Measurements from ENCODE around the gene COX8A. TPM values are rescaled to one million over a fixed set of nuclear protein-coding genes. Genes with fewer than 3 reads are reported as not detected.
A peak's percentile ranks its signal among the peaks of the same experiment; 100 is the strongest.

COX8A gene
- total RNA-seq, 1 donor from 2014 or later, result 86.0 TPM

- H3K27ac ChIP-seq, result no peak overlapping the region
- Mint-ChIP-seq H3K27me3 (ENCODE audit: insufficient read depth, low read depth) (peaks cover 5% of the 10 kb centered on the region), H3K27ac (no peak overlapping the region), H3K4me3 (no peak overlapping the region), H3K4me1 (peaks cover 39% of the 10 kb centered on the region), H3K9me3 (no peaks in the 10 kb centered on the region), H3K36me3 (peaks cover 7% of the 10 kb centered on the region)
- H3K4me2 ChIP-seq, result no peak overlapping the region
- H3K79me2 ChIP-seq (ENCODE audit: low read depth), result peaks cover 91% of the 10 kb centered on the region
- H3K36me3 ChIP-seq, result no peaks in the 10 kb centered on the region
- no peak overlapping the region for H3K9ac ChIP-seq
- H3K4me3 ChIP-seq, result no peak overlapping the region
- H3F3A ChIP-seq (ENCODE audit: low read depth), result peaks cover 51% of the 10 kb centered on the region
- peaks cover 49% of the 10 kb centered on the region for H4K20me1 ChIP-seq (ENCODE audit: low read depth)
- H3K27me3 ChIP-seq, result no peaks in the 10 kb centered on the region
- no peaks in the 10 kb centered on the region for H3K9me3 ChIP-seq (ENCODE audit: low read depth)
- H2AFZ ChIP-seq (replicated peaks), result no peak overlapping the region
- peaks cover 30% of the 10 kb centered on the region for H3K4me1 ChIP-seq
- no peak for DNase-seq (ENCODE audit: low spot score)
- no peak for TF ChIP-seq EZH2 (IDR thresholded peaks at IDR 0.05)
- TF ChIP-seq EZH2phosphoT487 (IDR thresholded peaks at IDR 0.05), result no peak
- TF ChIP-seq CTCF (IDR thresholded peaks at IDR 0.05), result no peak
These were observed 5.0 kb downstream of the COX8A start for GRCh38 chr11:63979426-63979825.

- H3K9me3 Mint-ChIP-seq, result no peaks in the 10 kb centered on the region
- peak overlapping the region; percentile 2 for H3K27ac ChIP-seq
These were observed 11.4 kb downstream of the COX8A start for GRCh38 chr11:63985812-63986155.

GRCh38 chr11:63986156-63986931 lies 11.9 kb downstream of the COX8A start, which contains the start of gene OTUB1:
TSS of gene OTUB1 (plus strand) at chr11:63986438. CDS start at chr11:63986457, 19 bp downstream.
- H3K27ac ChIP-seq, result peak within 1 kb of the TSS; percentile 98
- Mint-ChIP-seq H3K27ac (peak within 1 kb of the TSS; percentile 100), H3K9me3 (no peaks in the 10 kb centered on the region), H3K36me3 (peaks cover 16% of the 10 kb centered on the region), H3K4me1 (peaks cover 31% of the 10 kb centered on the region), H3K27me3 (ENCODE audit: insufficient read depth, low read depth) (peaks cover 17% of the 10 kb centered on the region), H3K4me3 (peak within 1 kb of the TSS; percentile 99)
- H3K79me2 ChIP-seq (ENCODE audit: low read depth), result peaks cover 72% of the 10 kb centered on the region
- peaks cover 34% of the 10 kb centered on the region for H3F3A ChIP-seq (ENCODE audit: low read depth)
- TF ChIP-seq EZH2phosphoT487 (IDR thresholded peaks at IDR 0.05), result no peak
- H3K4me2 ChIP-seq, result peak within 1 kb of the TSS; percentile 98
- no peaks in the 10 kb centered on the region for H3K9me3 ChIP-seq (ENCODE audit: low read depth)
- H3K4me1 ChIP-seq, result peaks cover 16% of the 10 kb centered on the region
- peak; percentile 99 for DNase-seq (ENCODE audit: low spot score)
- H3K9ac ChIP-seq, result peak within 1 kb of the TSS; percentile 86
- peak within 1 kb of the TSS; percentile 85 for H3K4me3 ChIP-seq
- no peaks in the 10 kb centered on the region for H3K36me3 ChIP-seq
- no peaks in the 10 kb centered on the region for H3K27me3 ChIP-seq
- peak within 1 kb of the TSS; percentile 91 for H2AFZ ChIP-seq (replicated peaks)
- H4K20me1 ChIP-seq (ENCODE audit: low read depth), result peaks cover 39% of the 10 kb centered on the region

More at GRCh38 chr11:63985812-63986155, 11.4 kb downstream of the COX8A start:
- peaks cover 34% of the 10 kb centered on the region for H4K20me1 ChIP-seq (ENCODE audit: low read depth)
- no peaks in the 10 kb centered on the region for H3K36me3 ChIP-seq
- no peaks in the 10 kb centered on the region for H3K27me3 ChIP-seq
- H3K27me3 Mint-ChIP-seq (ENCODE audit: insufficient read depth, low read depth), result peaks cover 17% of the 10 kb centered on the region
- H3K79me2 ChIP-seq (ENCODE audit: low read depth), result peaks cover 72% of the 10 kb centered on the region
- peaks cover 34% of the 10 kb centered on the region for H3F3A ChIP-seq (ENCODE audit: low read depth)
- H3K9me3 ChIP-seq (ENCODE audit: low read depth), result no peaks in the 10 kb centered on the region
- H3K4me3 Mint-ChIP-seq, result peak overlapping the region; percentile 99
- TF ChIP-seq EZH2phosphoT487 (IDR thresholded peaks at IDR 0.05) (no peak), EZH2 (IDR thresholded peaks at IDR 0.05) (no peak), CTCF (IDR thresholded peaks at IDR 0.05) (no peak)
- H2AFZ ChIP-seq (replicated peaks), result peak overlapping the region; percentile 91
- peak overlapping the region; percentile 85 for H3K4me3 ChIP-seq
- peaks cover 16% of the 10 kb centered on the region for H3K4me1 ChIP-seq
- H3K4me1 Mint-ChIP-seq, result peaks cover 34% of the 10 kb centered on the region
- no peak for DNase-seq (ENCODE audit: low spot score)
- H3K4me2 ChIP-seq, result peak overlapping the region; percentile 98
- H3K9ac ChIP-seq, result no peak overlapping the region
- peaks cover 15% of the 10 kb centered on the region for H3K36me3 Mint-ChIP-seq
- peak overlapping the region; percentile 100 for H3K27ac Mint-ChIP-seq

Data from neural progenitor cell (in vitro differentiated cells).